Activated CD4-positive, alpha-beta memory T cell treated with anti-CD3 and anti-CD28 coated beads for 36 hours (primary cell): ENCODE results near the gene TSPAN12. TPM values are rescaled to one million over a fixed set of nuclear protein-coding genes. Genes with fewer than 3 reads are reported as not detected.
A peak's percentile ranks its signal among the peaks of the same experiment; 100 is the strongest.

Experiments used
- CTCF ChIA-PET: fragments of 350-600 bp; sonication (Branson Sonifier 250); formaldehyde crosslinking; loops from one replicate; lab custom pipeline; 2021; ENCODE audit warnings: antibody characterized with exemption, inconsistent platforms; lab: Charles Lee
- POLR2A ChIA-PET: fragments of 350-600 bp; sonication (Branson Sonifier 250); formaldehyde crosslinking; loops from one replicate; lab custom pipeline; 2021; ENCODE audit warnings: antibody characterized with exemption; lab: Charles Lee
- DNase-seq: peaks from one replicate; pipeline ENCODE4 v3.0.0-alpha.2; 2020
- H3K27ac Mint-ChIP-seq: one replicate; pipeline ENCODE4 v1.8.0; 2021; ENCODE audit warnings: mixed read lengths
- H3K27me3 Mint-ChIP-seq: one replicate; pipeline ENCODE4 v1.8.0; 2021; ENCODE audit warnings: mixed read lengths
- H3K36me3 Mint-ChIP-seq: one replicate; pipeline ENCODE4 v1.8.0; 2021; ENCODE audit warnings: mixed read lengths
- H3K4me1 Mint-ChIP-seq: one replicate; pipeline ENCODE4 v1.8.0; 2021; ENCODE audit warnings: low read depth, mixed read lengths
- H3K4me3 Mint-ChIP-seq: one replicate; pipeline ENCODE4 v1.8.0; 2021; ENCODE audit warnings: mild to moderate bottlenecking, mixed read lengths
- H3K9me3 Mint-ChIP-seq: one replicate; pipeline ENCODE4 v1.8.0; 2021; ENCODE audit warnings: mixed read lengths
- intact Hi-C: fragments of 100-400 bp; cut with micrococcal nuclease; formaldehyde crosslinking; loops from one replicate; pipeline ENCODE4 v1.15.1; 2023
- total RNA-seq, 2 experiments: library from RNA; stranded (reverse); gene quantifications; one replicate each; pipeline ENCODE4 v1.2.3, GENCODE V29; 2021

TSPAN12 gene
- total RNA-seq, 2 experiments from 2014 or later, result not detected

- no peaks in the 10 kb centered on the region for H3K4me1 Mint-ChIP-seq
- no peak overlapping the region for H3K27ac Mint-ChIP-seq
- H3K4me3 Mint-ChIP-seq, result no peak overlapping the region
- H3K9me3 Mint-ChIP-seq, result no peaks in the 10 kb centered on the region
- intact Hi-C loops, result loop anchor here (10.0 kb wide), 2 partner anchors 745 to 1195 kb away; no protein-coding TSS in a partner anchor
- no peaks in the 10 kb centered on the region for H3K36me3 Mint-ChIP-seq
- DNase-seq, result no peak
- ChIA-PET POLR2A (interaction anchor here (0.6 kb wide), 1 partner anchor 150 kb away, joined by 3 read pairs; the partner anchor contains the start of gene ING3), CTCF (interaction anchor here (1.2 kb wide), 1 partner anchor 8 kb away, joined by 5 read pairs; no protein-coding TSS in a partner anchor)
- H3K27me3 Mint-ChIP-seq, result peaks cover 2% of the 10 kb centered on the region
Observed at GRCh38 chr7:120799813-120800475, 58.0 kb downstream of the TSPAN12 start.

- H3K4me3 Mint-ChIP-seq, result no peak overlapping the region
- H3K9me3 Mint-ChIP-seq, result no peaks in the 10 kb centered on the region
- no peak overlapping the region for H3K27ac Mint-ChIP-seq
- peaks cover 2% of the 10 kb centered on the region for H3K27me3 Mint-ChIP-seq
- H3K36me3 Mint-ChIP-seq, result no peaks in the 10 kb centered on the region
- H3K4me1 Mint-ChIP-seq, result no peaks in the 10 kb centered on the region
- no peak for DNase-seq
- intact Hi-C loops, result loop anchor here (10.0 kb wide), 1 partner anchor 1196 kb away; no protein-coding TSS in a partner anchor
- POLR2A ChIA-PET, result no interaction called here
- CTCF ChIA-PET, result interaction anchor here (2.1 to 2.2 kb wide), 2 partner anchors 188 to 309 kb away, joined by 6 read pairs; no protein-coding TSS in a partner anchor
Observed at GRCh38 chr7:120799147-120799546, 58.8 kb downstream of the TSPAN12 start.

- no peaks in the 10 kb centered on the region for H3K36me3 Mint-ChIP-seq
- no peak for DNase-seq
- H3K27me3 Mint-ChIP-seq, result no peaks in the 10 kb centered on the region
- intact Hi-C loops, result loop anchor here (10.0 kb wide), 1 partner anchor 1198 kb away; no protein-coding TSS in a partner anchor
- H3K9me3 Mint-ChIP-seq, result no peaks in the 10 kb centered on the region
- POLR2A ChIA-PET, result interaction anchor here (1.0 kb wide), 1 partner anchor 153 kb away, joined by 4 read pairs; the partner anchor contains the start of gene ING3
- CTCF ChIA-PET, result interaction anchor here (0.6 to 7.8 kb wide), 6 partner anchors 9 to 311 kb away, joined by 3 to 114 read pairs (median 5); partner anchors contain the start of gene CPED1
- no peak overlapping the region for H3K27ac Mint-ChIP-seq
- no peak overlapping the region for H3K4me3 Mint-ChIP-seq
- H3K4me1 Mint-ChIP-seq, result no peaks in the 10 kb centered on the region
Observed at GRCh38 chr7:120797026-120797645, 60.8 kb downstream of the TSPAN12 start.

DNA sequence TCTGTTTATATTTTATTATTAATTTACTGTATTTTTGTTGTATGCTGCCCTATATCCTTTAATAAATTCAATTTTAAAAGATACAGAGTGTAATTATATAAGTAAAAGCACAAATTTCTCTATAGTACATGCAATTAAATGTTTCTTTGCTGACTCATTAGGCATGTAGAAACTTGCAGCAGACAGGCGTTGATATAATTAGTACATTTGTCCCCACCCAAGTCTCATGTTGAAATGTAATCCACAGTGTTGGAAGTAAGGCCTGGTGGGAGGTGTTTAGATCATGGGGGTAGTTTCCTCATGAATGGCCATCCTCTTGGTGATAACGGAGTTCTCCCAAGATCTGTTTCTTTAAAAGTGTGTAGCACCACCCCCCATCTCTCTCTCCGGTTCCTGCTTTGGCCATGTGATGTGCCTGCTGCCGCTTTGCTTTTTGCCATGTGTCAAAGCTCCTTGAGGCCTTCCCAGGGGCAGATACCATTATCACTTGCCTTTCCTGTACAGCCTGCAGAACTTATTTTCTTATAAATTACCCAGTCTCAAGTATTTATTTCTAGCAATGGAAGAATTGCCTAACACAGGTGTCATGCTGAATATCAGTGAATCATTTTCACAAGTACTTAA, 63.7 kb downstream of the TSPAN12 start:
- ChIA-PET POLR2A (no interaction called here), CTCF (interaction anchor here (2.6 to 7.8 kb wide), 3 partner anchors 11 to 313 kb away, joined by 17 to 114 read pairs (median 46); no protein-coding TSS in a partner anchor)
- intact Hi-C loops, result loop anchor here (5.0 to 10.0 kb wide), 2 partner anchors 193 to 1201 kb away; partner anchors contain the start of gene CPED1
- no peaks in the 10 kb centered on the region for H3K9me3 Mint-ChIP-seq
- no peaks in the 10 kb centered on the region for H3K36me3 Mint-ChIP-seq
- H3K4me1 Mint-ChIP-seq, result no peaks in the 10 kb centered on the region
- DNase-seq, result no peak
- H3K4me3 Mint-ChIP-seq, result no peak overlapping the region
- H3K27ac Mint-ChIP-seq, result no peak overlapping the region
- H3K27me3 Mint-ChIP-seq, result no peaks in the 10 kb centered on the region

GRCh38 chr7:120793213-120793936, 64.6 kb downstream of the TSPAN12 start:
- Mint-ChIP-seq H3K36me3 (no peaks in the 10 kb centered on the region), H3K27ac (no peak overlapping the region), H3K4me1 (no peaks in the 10 kb centered on the region), H3K27me3 (no peaks in the 10 kb centered on the region), H3K9me3 (no peaks in the 10 kb centered on the region), H3K4me3 (no peak overlapping the region)
- POLR2A ChIA-PET, result no interaction called here
- CTCF ChIA-PET, result interaction anchor here (0.7 to 7.8 kb wide), 10 partner anchors 10 to 314 kb away, joined by 4 to 114 read pairs (median 9); no protein-coding TSS in a partner anchor
- DNase-seq, result no peak
- intact Hi-C loops, result loop anchor here (2.0 to 10.0 kb wide), 3 partner anchors 194 to 1201 kb away; partner anchors contain the start of gene CPED1

DNA sequence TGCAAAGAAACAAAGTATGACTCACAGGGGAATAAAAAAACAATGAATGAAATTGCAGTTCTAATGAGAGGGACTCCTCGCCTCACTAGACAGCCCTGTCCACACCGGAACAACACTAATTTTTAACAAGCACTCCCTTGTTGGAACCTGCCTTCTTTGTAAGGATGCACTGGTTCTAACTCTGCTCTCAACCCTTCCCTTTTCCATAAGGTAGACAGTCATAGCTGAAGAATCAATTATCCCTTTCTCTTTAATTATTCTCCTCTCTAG, 65.1 kb downstream of the TSPAN12 start:
- no peaks in the 10 kb centered on the region for H3K27me3 Mint-ChIP-seq
- H3K9me3 Mint-ChIP-seq, result no peaks in the 10 kb centered on the region
- intact Hi-C loops, result loop anchor here (1.0 to 10.0 kb wide), 5 partner anchors 149 to 1202 kb away; partner anchors contain the start of gene CPED1
- no peak overlapping the region for H3K4me3 Mint-ChIP-seq
- no peak overlapping the region for H3K27ac Mint-ChIP-seq
- ChIA-PET POLR2A (no interaction called here), CTCF (interaction anchor here (0.7 to 7.8 kb wide), 21 partner anchors 8 to 315 kb away, joined by 3 to 114 read pairs (median 5); no protein-coding TSS in a partner anchor)
- no peaks in the 10 kb centered on the region for H3K4me1 Mint-ChIP-seq
- no peaks in the 10 kb centered on the region for H3K36me3 Mint-ChIP-seq
- DNase-seq, result no peak

GRCh38 chr7:120792091-120792860, 65.7 kb downstream of the TSPAN12 start:
- H3K9me3 Mint-ChIP-seq, result no peaks in the 10 kb centered on the region
- H3K27me3 Mint-ChIP-seq, result no peaks in the 10 kb centered on the region
- ChIA-PET CTCF (interaction anchor here (0.6 to 7.8 kb wide), 36 partner anchors 8 to 1202 kb away, joined by 3 to 114 read pairs (median 4); partner anchors contain the start of gene TSPAN12), POLR2A (no interaction called here)
- no peaks in the 10 kb centered on the region for H3K36me3 Mint-ChIP-seq
- H3K4me1 Mint-ChIP-seq, result no peaks in the 10 kb centered on the region
- peak; percentile 71 for DNase-seq
- no peak overlapping the region for H3K4me3 Mint-ChIP-seq
- intact Hi-C loops, result loop anchor here (1.0 to 10.0 kb wide), 5 partner anchors 149 to 1203 kb away; partner anchors contain the start of gene CPED1
- no peak overlapping the region for H3K27ac Mint-ChIP-seq

GRCh38 chr7:120785095-120785494, 72.8 kb downstream of the TSPAN12 start:
- ChIA-PET CTCF (interaction anchor here (1.3 to 2.8 kb wide), 2 partner anchors 8 to 21 kb away, joined by 5 to 17 read pairs; no protein-coding TSS in a partner anchor), POLR2A (no interaction called here)
- DNase-seq, result no peak
- no peak overlapping the region for H3K27ac Mint-ChIP-seq
- H3K4me1 Mint-ChIP-seq, result no peaks in the 10 kb centered on the region
- no peak overlapping the region for H3K4me3 Mint-ChIP-seq
- H3K27me3 Mint-ChIP-seq, result peaks cover 2% of the 10 kb centered on the region
- intact Hi-C loops, result no loop called here
- no peaks in the 10 kb centered on the region for H3K9me3 Mint-ChIP-seq
- H3K36me3 Mint-ChIP-seq, result no peaks in the 10 kb centered on the region

- no peak for DNase-seq
- CTCF ChIA-PET, result interaction anchor here (2.8 kb wide), 1 partner anchor 9 kb away, joined by 17 read pairs; no protein-coding TSS in a partner anchor
- H3K27ac Mint-ChIP-seq, result no peak overlapping the region
- H3K36me3 Mint-ChIP-seq, result no peaks in the 10 kb centered on the region
- H3K9me3 Mint-ChIP-seq, result no peaks in the 10 kb centered on the region
- POLR2A ChIA-PET, result no interaction called here
- intact Hi-C loops, result no loop called here
- H3K27me3 Mint-ChIP-seq, result peaks cover 2% of the 10 kb centered on the region
- H3K4me1 Mint-ChIP-seq, result no peaks in the 10 kb centered on the region
- H3K4me3 Mint-ChIP-seq, result no peak overlapping the region
Observed at GRCh38 chr7:120783721-120784120, 74.2 kb downstream of the TSPAN12 start.

- no peaks in the 10 kb centered on the region for H3K36me3 Mint-ChIP-seq
- DNase-seq, result no peak
- POLR2A ChIA-PET, result no interaction called here
- H3K4me3 Mint-ChIP-seq, result no peak overlapping the region
- CTCF ChIA-PET, result interaction anchor here (2.8 kb wide), 1 partner anchor 9 kb away, joined by 17 read pairs; no protein-coding TSS in a partner anchor
- H3K4me1 Mint-ChIP-seq, result no peaks in the 10 kb centered on the region
- intact Hi-C loops, result no loop called here
- H3K27ac Mint-ChIP-seq, result no peak overlapping the region
- no peaks in the 10 kb centered on the region for H3K9me3 Mint-ChIP-seq
- peaks cover 2% of the 10 kb centered on the region for H3K27me3 Mint-ChIP-seq
Observed at GRCh38 chr7:120783273-120783672, 74.7 kb downstream of the TSPAN12 start.
